ENCODE results near the gene PTPN4. TPM values are rescaled to one million over a fixed set of nuclear protein-coding genes. Genes with fewer than 3 reads are reported as not detected.
A peak's percentile ranks its signal among the peaks of the same experiment; 100 is the strongest.

The PTPN4 gene
- total RNA-seq, 1 experiment from 2014 or later, result 44.5 TPM

- DNase-seq, result no peak
- Histone ChIP-seq H3K4me1 (ENCODE audit: insufficient read depth, low read length) (no peaks in the 10 kb centered on the region), H3K9me2 (replicated peaks; ENCODE audit: low read length) (no peaks in the 10 kb centered on the region), H3K9ac (ENCODE audit: low read length) (no peak overlapping the region), H3K4me2 (ENCODE audit: low read length) (no peak overlapping the region), H3K79me2 (ENCODE audit: low read length) (no peaks in the 10 kb centered on the region), H3K36me3 (ENCODE audit: low read depth, low read length) (no peaks in the 10 kb centered on the region), H3K27ac (ENCODE audit: low read length) (no peak overlapping the region), H3F3A (ENCODE audit: low read length, unreplicated experiment) (no peaks in the 10 kb centered on the region), H3K9me3 (ENCODE audit: low read length) (no peaks in the 10 kb centered on the region), H3K4me3 (ENCODE audit: low read length) (no peak overlapping the region), H2AFZ (ENCODE audit: low read length) (no peak overlapping the region), H3K27me3 (ENCODE audit: low read length) (no peaks in the 10 kb centered on the region), H4K20me1 (ENCODE audit: low read length) (no peaks in the 10 kb centered on the region)
- POLR2A ChIA-PET (ENCODE audit: unreplicated experiment), result no interaction called here
- intact Hi-C loops (cut with micrococcal nuclease), result no loop called here
- CTCF ChIA-PET, result no interaction called here
- TF ChIP-seq EZH2phosphoT487 (IDR thresholded peaks at IDR 0.05; ENCODE audit: borderline replicate concordance, low read length) (no peak), CTCF (conservative IDR thresholded peaks at IDR 0.05; ENCODE audit: low read depth, low read length) (no peak), EZH2 (IDR thresholded peaks at IDR 0.05; ENCODE audit: low read length, unreplicated experiment) (no peak)
- no TSS peak for BruUV-seq (replicated peaks)
- no peak for ATAC-seq
Observed at GRCh38 chr2:119910566-119910965, 150.8 kb downstream of the PTPN4 start.

- TF ChIP-seq EZH2 (IDR thresholded peaks at IDR 0.05; ENCODE audit: low read length, unreplicated experiment), result no peak
- ChIA-PET CTCF (interaction anchor here (0.5 kb wide), 1 partner anchor 271 kb away, joined by 4 read pairs; no protein-coding TSS in a partner anchor), POLR2A (ENCODE audit: unreplicated experiment) (no interaction called here)
- no peaks in the 10 kb centered on the region for H3K79me2 ChIP-seq (ENCODE audit: low read length)
- H3F3A ChIP-seq (ENCODE audit: low read length, unreplicated experiment), result no peaks in the 10 kb centered on the region
- H3K27me3 ChIP-seq (ENCODE audit: low read length), result no peaks in the 10 kb centered on the region
- ATAC-seq, result no peak
- H3K9me3 ChIP-seq (ENCODE audit: low read length), result no peaks in the 10 kb centered on the region
- no TSS peak for BruUV-seq (replicated peaks)
- intact Hi-C loops (cut with micrococcal nuclease), result no loop called here
- H3K9me2 ChIP-seq (replicated peaks; ENCODE audit: low read length), result no peaks in the 10 kb centered on the region
- no peaks in the 10 kb centered on the region for H3K4me1 ChIP-seq (ENCODE audit: insufficient read depth, low read length)
- H3K27ac ChIP-seq (ENCODE audit: low read length), result no peak overlapping the region
- no peak overlapping the region for H3K4me2 ChIP-seq (ENCODE audit: low read length)
- H3K4me3 ChIP-seq (ENCODE audit: low read length), result no peak overlapping the region
- H2AFZ ChIP-seq (ENCODE audit: low read length), result no peak overlapping the region
- DNase-seq, result peak; percentile 2
- no peaks in the 10 kb centered on the region for H4K20me1 ChIP-seq (ENCODE audit: low read length)
- H3K9ac ChIP-seq (ENCODE audit: low read length), result no peak overlapping the region
- H3K36me3 ChIP-seq (ENCODE audit: low read depth, low read length), result no peaks in the 10 kb centered on the region
Observed at GRCh38 chr2:119914266-119914665, 154.5 kb downstream of the PTPN4 start.

- CTCF ChIA-PET, result no interaction called here
- POLR2A ChIA-PET (ENCODE audit: unreplicated experiment), result no interaction called here
Observed at GRCh38 chr2:119921825-119922224, 162.1 kb downstream of the PTPN4 start.

More at GRCh38 chr2:119921825-119922224, 162.1 kb downstream of the PTPN4 start:
- ATAC-seq, result no peak
- Histone ChIP-seq H4K20me1 (ENCODE audit: low read length) (no peaks in the 10 kb centered on the region), H3K27me3 (ENCODE audit: low read length) (no peaks in the 10 kb centered on the region), H3K4me2 (ENCODE audit: low read length) (no peak overlapping the region), H3K79me2 (ENCODE audit: low read length) (no peaks in the 10 kb centered on the region), H3K9ac (ENCODE audit: low read length) (no peak overlapping the region), H2AFZ (ENCODE audit: low read length) (no peak overlapping the region), H3K27ac (ENCODE audit: low read length) (no peak overlapping the region), H3K9me2 (replicated peaks; ENCODE audit: low read length) (no peaks in the 10 kb centered on the region), H3K36me3 (ENCODE audit: low read depth, low read length) (no peaks in the 10 kb centered on the region), H3K4me3 (ENCODE audit: low read length) (no peak overlapping the region), H3K4me1 (ENCODE audit: insufficient read depth, low read length) (no peaks in the 10 kb centered on the region), H3K9me3 (ENCODE audit: low read length) (no peaks in the 10 kb centered on the region), H3F3A (ENCODE audit: low read length, unreplicated experiment) (no peaks in the 10 kb centered on the region)
- no TSS peak for BruUV-seq (replicated peaks)
- TF ChIP-seq EZH2 (IDR thresholded peaks at IDR 0.05; ENCODE audit: low read length, unreplicated experiment) (no peak), EZH2phosphoT487 (IDR thresholded peaks at IDR 0.05; ENCODE audit: borderline replicate concordance, low read length) (no peak), CTCF (conservative IDR thresholded peaks at IDR 0.05; ENCODE audit: low read depth, low read length) (no peak)
- no peak for DNase-seq
- intact Hi-C loops (cut with micrococcal nuclease), result no loop called here
